Subcutaneous adipose tissue (tissue), 4 donors: ENCODE data around the gene ATP5F1A. TPM values are rescaled to one million over a fixed set of nuclear protein-coding genes. Genes with fewer than 3 reads are reported as not detected.

Experiments used
- CTCF ChIP-seq: fragments of 450-650 bp; IDR thresholded peaks from one replicate; pipeline ENCODE4 v1.5.1; 2016; ENCODE audit warnings: low read depth, mild to moderate bottlenecking, control low read depth, antibody characterized with exemption, moderate library complexity
- small RNA-seq: library from RNA; depleted of rRNA; stranded (forward); fragments of <200 nt; gene quantifications from one replicate; pipeline ENCODE3, GENCODE V24; 2016
- total RNA-seq, 4 donors: library from RNA; depleted of rRNA; stranded (reverse); fragments of >200 nt; gene quantifications; one replicate each; pipeline ENCODE4 v1.1.0, GENCODE V29; 2016

ATP5F1A gene
- total RNA-seq, 4 donors from 2014 or later = 301 to 560 (median 391) TPM

- no peak for TF ChIP-seq CTCF
Observed at GRCh38 chr18:46037512-46038305, 60.4 kb downstream of the ATP5F1A start.

GRCh38 chr18:46035696-46036680 lies 62.1 kb downstream of the ATP5F1A start:
- TF ChIP-seq CTCF = no peak

- TF ChIP-seq CTCF = no peak
Observed at GRCh38 chr18:46034230-46034629, 63.9 kb downstream of the ATP5F1A start.

- TF ChIP-seq CTCF = no peak
Observed at GRCh38 chr18:46031741-46032140, 66.4 kb downstream of the ATP5F1A start.

Small RNA genes within 50 kb of the gene (small RNA-seq; reads per million reads assigned to genes)
- gene RNU6-1278P (not detected), gene RNY4P37 (0.36 reads per million)

Other genes starting within 250 kb of the ATP5F1A start
- gene EPG5, start 131.0 kb downstream of the ATP5F1A start, total RNA-seq = 10 to 100 TPM; 31.3 to 43.8 (median 36.8) TPM
- gene PSTPIP2, start 26.0 kb downstream of the ATP5F1A start, total RNA-seq = 1 to 10 TPM; 6.4 to 9.0 (median 8.0) TPM
- 10 to 100 TPM; 27.2 to 43.4 (median 33.5) TPM for gene HAUS1, start 6.1 kb upstream of the ATP5F1A start, total RNA-seq